ENCODE measurements around the gene RBM38. TPM values are rescaled to one million over a fixed set of nuclear protein-coding genes. Genes with fewer than 3 reads are reported as not detected.

The RBM38 gene
- total and polyA plus RNA-seq, 9 of the 15 experiments (the other 6 are each of a cell fraction or from before 2014, with no cell fraction given), result 0.28 to 82.4 (median 33.2) TPM

GRCh38 chr20:57414867-57415592 is 23.8 kb downstream of the RBM38 start (continued):
- TF ChIP-seq ZBTB9 (CRISPR knock-in tag; IDR thresholded peaks at IDR 0.05) (peak; percentile 91), CHCHD3 (CRISPR knock-in tag; IDR thresholded peaks at IDR 0.05) (no peak), DNMT1 (IDR thresholded peaks at IDR 0.05) (no peak), SMARCC2 (IDR thresholded peaks at IDR 0.05; ENCODE audit: low read depth) (peak; percentile 71; the same call in 1 of the 2 replicates), CEBPZ (IDR thresholded peaks at IDR 0.05; ENCODE audit: borderline replicate concordance, low read depth, low read length) (no peak), ARNT (IDR thresholded peaks at IDR 0.05) (no peak; a peak in 1 of 4 replicates), FOXP4 (CRISPR knock-in tag; IDR thresholded peaks at IDR 0.05; ENCODE audit: borderline replicate concordance) (no peak), CXXC5 (CRISPR knock-in tag; IDR thresholded peaks at IDR 0.05) (peak; percentile 58), SIN3A (IDR thresholded peaks at IDR 0.05; ENCODE audit: borderline replicate concordance in 2 of 2, control insufficient read depth in 1 of 2, low read depth in 2 of 2, low read length in 2 of 2) (0 out of 4 replicates have a peak, but pooled peaks of 1 of the 2 experiments have one; percentile 16), SMARCB1 (IDR thresholded peaks at IDR 0.05; ENCODE audit: insufficient read length, low read depth) (no peak), PCBP2 (IDR thresholded peaks at IDR 0.05; ENCODE audit: low read depth, low read length, poor library complexity, severe bottlenecking) (no peak), SIRT6 (IDR thresholded peaks at IDR 0.05; ENCODE audit: low read depth, low read length) (no peak), CBFB (CRISPR knock-in tag; IDR thresholded peaks at IDR 0.05) (no peak), NCOR1 (IDR thresholded peaks at IDR 0.05) (peak; percentile 79), ZNF561 (CRISPR knock-in tag; conservative IDR thresholded peaks at IDR 0.05) (no peak), CHAMP1 (IDR thresholded peaks at IDR 0.05) (peak; percentile 49; the same call in 1 of the 2 replicates), RBM25 (IDR thresholded peaks at IDR 0.05; ENCODE audit: low read depth, low read length, severe bottlenecking) (peak; percentile 95)
